ENCODE data around the gene STYXL1. TPM values are rescaled to one million over a fixed set of nuclear protein-coding genes. Genes with fewer than 3 reads are reported as not detected.
A peak's percentile ranks its signal among the peaks of the same experiment; 100 is the strongest.

The STYXL1 gene
- total and polyA plus RNA-seq, 12 donors = 20.9 to 82.0 (median 50.8) TPM

DNA sequence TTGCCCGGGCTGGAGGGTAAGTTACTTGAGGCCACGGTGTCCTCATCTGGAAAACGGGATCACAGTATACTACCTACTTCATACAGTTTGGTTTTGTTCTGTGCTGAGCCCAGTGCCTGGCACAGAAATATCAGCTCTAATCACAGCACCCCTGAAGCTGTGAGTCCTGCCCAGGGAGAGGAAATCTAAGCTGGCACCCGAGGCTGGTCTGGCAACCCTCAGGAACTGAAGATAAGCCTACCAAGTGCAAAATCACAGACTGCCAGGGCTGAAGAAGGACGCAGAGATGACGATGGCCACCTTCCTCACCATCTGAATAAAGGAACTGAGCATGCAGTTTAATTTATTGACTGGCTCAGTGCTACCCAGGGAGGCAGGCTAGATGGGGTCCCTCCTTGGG is 45.7 kb downstream of the STYXL1 start:
- peak in 1 of 7 donors; percentile 42 for DNase-seq
- TF ChIP-seq POLR2A (IDR thresholded peaks at IDR 0.05) = no peak
- no peak for TF ChIP-seq CTCF (IDR thresholded peaks at IDR 0.05)
- Histone ChIP-seq H3K27me3 (no peaks in the 10 kb centered on the region), H3K27ac (peak overlapping the region in 1 of 5 donors; percentile 43), H3K4me3 (no peak overlapping the region), H3K9me3 (replicated peaks in 1 of 3) (no peaks in the 10 kb centered on the region), H3K4me1 (replicated peaks in 1 of 2) (no peaks in the 10 kb centered on the region), H3K36me3 (replicated peaks in 1 of 2) (peaks cover 0 to 25% of the 10 kb centered on the region in 2 donors)
- WGBS, 4 donors = 80 to 89% (median 86%) methylated on average over 5 to 6 of the region's 6 CpGs
- intact Hi-C loops (cut with DNase I) = no loop called here

GRCh38 chr7:76000566-76000965 is 47.2 kb downstream of the STYXL1 start:
- H3K4me3 ChIP-seq = no peak overlapping the region
- no peaks in the 10 kb centered on the region for H3K27me3 ChIP-seq
- 83 to 97% (median 92%) methylated on average over 2 to 11 of the region's 11 CpGs for WGBS, 4 donors
- no peak overlapping the region for H3K27ac ChIP-seq
- H3K4me1 ChIP-seq (replicated peaks in 1 of 2) = no peaks in the 10 kb centered on the region
- TF ChIP-seq POLR2A (IDR thresholded peaks at IDR 0.05) = no peak
- no peak for TF ChIP-seq CTCF (IDR thresholded peaks at IDR 0.05)
- intact Hi-C loops (cut with DNase I) = no loop called here
- no peaks in the 10 kb centered on the region for H3K9me3 ChIP-seq (replicated peaks in 1 of 3)
- H3K36me3 ChIP-seq (replicated peaks in 1 of 2) = peaks cover 0 to 25% of the 10 kb centered on the region in 2 donors
- DNase-seq = no peak

GRCh38 chr7:75998038-75998437 is 49.8 kb downstream of the STYXL1 start:
- no peak for DNase-seq
- peaks cover 6 to 13% of the 10 kb centered on the region in 2 donors for H3K4me1 ChIP-seq (replicated peaks in 1 of 2)
- intact Hi-C loops (cut with DNase I) = loop anchor here in 1 of 2 donors (10.0 kb wide), 2 partner anchors 83 to 123 kb away; partner anchors contain the start of genes POR and RHBDD2
- no peak for TF ChIP-seq POLR2A (IDR thresholded peaks at IDR 0.05)
- TF ChIP-seq CTCF (IDR thresholded peaks at IDR 0.05) = no peak
- no peaks in the 10 kb centered on the region for H3K27me3 ChIP-seq
- no peaks in the 10 kb centered on the region for H3K9me3 ChIP-seq (replicated peaks in 1 of 3)
- H3K27ac ChIP-seq = no peak overlapping the region
- no peak overlapping the region for H3K4me3 ChIP-seq
- peaks cover 0 to 6% of the 10 kb centered on the region in 2 donors for H3K36me3 ChIP-seq (replicated peaks in 1 of 2)
- WGBS, 4 donors = 90 to 100% (median 96%) methylated on average over 1 of the region's 1 CpG

DNA sequence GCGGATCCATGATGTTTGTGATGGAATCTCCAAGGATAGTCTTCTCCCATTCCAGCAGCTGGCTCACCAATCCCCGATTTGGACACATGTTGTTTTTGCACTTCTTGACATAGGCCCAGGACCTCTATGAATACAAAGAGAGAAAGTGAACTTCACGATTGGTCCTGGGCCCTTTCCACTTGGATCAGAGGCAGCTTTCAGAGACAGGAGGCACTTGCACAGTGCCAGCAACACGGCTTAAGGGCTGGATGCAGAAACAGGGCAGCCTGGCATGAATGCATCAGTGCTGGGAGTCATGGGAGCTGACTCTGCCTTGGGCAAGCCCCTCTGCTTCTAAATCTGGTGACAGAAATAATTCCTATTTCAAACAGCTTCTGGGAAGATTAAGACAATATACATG is 51.3 kb downstream of the STYXL1 start:
- DNase-seq = no peak
- intact Hi-C loops (cut with DNase I) = loop anchor here in 1 of 2 donors (10.0 kb wide), 2 partner anchors 82 to 122 kb away; partner anchors contain the start of genes POR and RHBDD2

More for the DNA sequence above, 51.3 kb downstream of the STYXL1 start:
- TF ChIP-seq CTCF (IDR thresholded peaks at IDR 0.05) (no peak), POLR2A (IDR thresholded peaks at IDR 0.05) (no peak)
- Histone ChIP-seq H3K9me3 (replicated peaks in 1 of 3) (no peaks in the 10 kb centered on the region), H3K27ac (peak overlapping the region in 1 of 5 donors; percentile 1), H3K4me3 (no peak overlapping the region), H3K4me1 (replicated peaks in 1 of 2) (peaks cover 19 to 20% of the 10 kb centered on the region in 2 donors), H3K27me3 (no peaks in the 10 kb centered on the region), H3K36me3 (replicated peaks in 1 of 2) (peaks cover 0 to 3% of the 10 kb centered on the region in 2 donors)
- WGBS, 4 donors = 83 to 94% (median 88%) methylated on average over 4 of the region's 4 CpGs
